Umbilical cord (tissue), 2 donors: Measurements from ENCODE around the gene CTNNA1. TPM values are rescaled to one million over a fixed set of nuclear protein-coding genes. Genes with fewer than 3 reads are reported as not detected.

ENCODE experiments used
- DNase-seq: peaks from one replicate; pipeline ENCODE4 v3.0.0-alpha.2; 2015; ENCODE audit warnings: low spot score
- total RNA-seq: library from RNA; depleted of rRNA; stranded (reverse); fragments of >200 nt; gene quantifications from one replicate; pipeline ENCODE4 v1.2.3, GENCODE V29; 2014; ENCODE audit warnings: low replicate concordance; ENCODE audit not compliant: insufficient read depth

The CTNNA1 gene
- total RNA-seq, 1 donor from 2014 or later, result 293 TPM

DNA sequence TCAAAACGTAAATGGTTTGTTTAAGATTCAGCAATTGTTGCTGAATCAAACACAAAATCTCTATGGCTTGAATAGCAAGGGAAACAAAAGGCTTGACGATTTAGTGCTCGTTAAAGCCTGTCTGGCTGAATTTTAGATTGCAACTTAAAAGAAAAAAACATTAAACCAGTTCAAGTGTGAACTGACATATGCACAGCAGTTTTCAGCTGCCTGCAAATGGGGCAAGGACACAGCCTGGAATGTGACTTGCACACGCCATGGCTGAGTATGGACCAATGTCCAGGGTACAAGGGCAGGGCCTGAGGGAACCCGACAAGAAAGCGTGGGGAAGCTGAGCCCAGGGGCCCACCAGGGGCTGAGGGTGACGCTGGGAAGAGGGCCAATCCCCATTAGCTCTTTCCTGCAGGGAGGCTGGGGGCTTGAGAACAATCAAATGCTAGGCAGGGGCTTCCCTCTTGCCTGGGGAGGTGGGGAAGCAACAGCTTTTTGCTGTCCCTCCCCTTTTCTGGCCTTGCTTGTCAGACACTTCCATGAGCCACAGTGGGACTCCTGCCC, 211.5 kb downstream of the CTNNA1 start:
- no peak for DNase-seq

DNA sequence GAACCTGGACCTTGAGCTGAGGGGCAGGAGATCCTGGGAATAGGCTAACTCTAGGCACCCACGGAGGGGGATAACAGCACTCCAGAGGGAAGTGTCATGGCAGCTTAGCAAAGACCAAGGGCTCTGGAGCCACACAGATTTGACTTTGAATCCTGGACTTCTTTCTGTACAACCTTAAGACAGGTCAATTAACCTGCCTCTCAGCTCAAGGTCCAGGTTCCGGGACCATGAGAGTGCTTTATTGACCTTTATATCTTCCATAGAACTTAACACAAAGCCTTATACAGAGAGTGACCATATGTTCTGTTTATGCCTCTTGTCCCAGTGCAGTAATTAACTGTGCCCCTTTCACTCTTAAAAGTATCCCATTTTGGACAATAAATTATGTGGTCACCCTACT, 212.4 kb downstream of the CTNNA1 start:
- no peak for DNase-seq

- no peak for DNase-seq
Observed at GRCh38 chr5:138966236-138966985, 213.2 kb downstream of the CTNNA1 start.

GRCh38 chr5:138967791-138968448, 214.7 kb downstream of the CTNNA1 start:
- DNase-seq, result no peak

GRCh38 chr5:138968601-138969000, 215.4 kb downstream of the CTNNA1 start:
- no peak for DNase-seq

GRCh38 chr5:138969323-138970002, 216.2 kb downstream of the CTNNA1 start:
- no peak for DNase-seq

- no peak for DNase-seq
Observed at GRCh38 chr5:138972230-138972629, 219.0 kb downstream of the CTNNA1 start.

- DNase-seq, result no peak
Observed at GRCh38 chr5:138972836-138973235, 219.6 kb downstream of the CTNNA1 start.

DNA sequence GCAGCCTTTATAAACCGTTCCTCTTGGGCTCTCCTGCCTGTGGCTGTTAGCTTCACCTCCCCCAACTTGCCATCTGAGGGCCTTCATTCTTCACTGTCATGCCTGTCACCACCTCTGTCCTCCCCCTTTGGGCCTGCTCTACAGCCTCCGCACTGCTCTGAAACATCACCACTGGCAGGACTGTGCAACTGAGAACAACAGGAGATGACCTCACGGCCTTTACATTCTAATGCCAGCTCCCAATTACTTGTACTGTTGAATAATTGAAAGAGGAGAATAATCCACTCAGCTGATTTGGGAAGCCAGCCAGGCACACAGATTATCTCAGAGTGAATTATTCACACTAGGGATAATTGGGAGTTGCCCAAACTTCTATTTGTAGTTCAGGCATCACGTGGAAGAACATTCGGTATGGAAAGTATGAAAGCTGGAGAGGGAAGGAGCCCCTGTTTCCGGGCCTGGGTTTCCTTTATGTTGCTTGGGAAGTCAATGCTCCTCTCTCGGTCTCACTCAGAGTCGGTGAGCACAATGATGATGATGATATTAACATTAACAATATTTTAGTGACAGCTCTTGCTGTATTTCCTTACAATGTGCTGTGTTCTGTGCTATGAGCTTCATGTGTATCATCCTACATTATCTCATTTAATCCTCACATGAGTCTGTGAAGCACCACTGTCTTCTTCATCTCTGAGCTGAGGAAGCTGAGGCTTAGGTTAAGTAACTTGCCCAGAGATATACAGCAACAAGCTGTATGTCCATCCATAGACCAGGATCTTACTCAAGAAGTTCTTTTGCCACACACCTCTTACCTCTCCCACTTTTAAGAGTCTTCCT, 221.2 kb downstream of the CTNNA1 start:
- DNase-seq, result peak; percentile 85

DNA sequence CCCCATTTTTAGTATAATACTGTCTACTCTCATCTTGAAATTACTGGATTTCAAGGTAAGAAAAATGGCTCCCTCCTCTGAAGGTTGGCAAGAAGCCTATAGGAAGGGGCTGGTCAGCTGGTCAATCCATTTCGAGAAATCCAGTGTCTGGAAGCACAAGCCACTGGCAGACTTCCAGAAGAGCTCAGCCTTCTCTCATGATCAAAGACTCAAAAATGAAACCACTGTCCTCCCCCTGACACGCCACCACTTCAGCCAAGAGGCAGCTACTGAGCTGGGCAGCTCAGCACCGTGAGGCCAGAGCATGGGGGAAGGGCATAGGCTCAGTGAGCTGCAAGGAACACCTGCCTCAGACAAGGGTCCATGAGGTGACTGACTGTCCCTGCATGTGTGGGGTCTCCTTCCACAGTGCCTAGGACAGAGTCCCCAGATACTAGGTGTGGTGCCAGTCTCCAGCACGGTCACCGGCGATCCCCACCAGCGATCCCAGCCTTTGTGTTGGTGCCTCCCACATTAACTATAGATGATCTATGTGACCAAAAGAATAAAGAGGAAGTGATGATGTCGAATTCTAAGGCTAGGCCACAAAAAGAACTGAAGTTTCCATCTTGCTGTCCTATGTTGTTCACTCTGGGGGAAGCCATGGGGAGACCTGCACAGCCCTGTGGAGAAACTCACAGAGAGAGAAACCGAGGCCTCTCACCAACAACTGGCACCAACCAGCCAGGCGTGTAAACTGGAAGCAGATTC, 222.0 kb downstream of the CTNNA1 start:
- DNase-seq, result peak; percentile 89

GRCh38 chr5:138978080-138978479, 224.9 kb downstream of the CTNNA1 start:
- DNase-seq, result no peak

GRCh38 chr5:138978581-138978980, 225.4 kb downstream of the CTNNA1 start:
- no peak for DNase-seq

DNA sequence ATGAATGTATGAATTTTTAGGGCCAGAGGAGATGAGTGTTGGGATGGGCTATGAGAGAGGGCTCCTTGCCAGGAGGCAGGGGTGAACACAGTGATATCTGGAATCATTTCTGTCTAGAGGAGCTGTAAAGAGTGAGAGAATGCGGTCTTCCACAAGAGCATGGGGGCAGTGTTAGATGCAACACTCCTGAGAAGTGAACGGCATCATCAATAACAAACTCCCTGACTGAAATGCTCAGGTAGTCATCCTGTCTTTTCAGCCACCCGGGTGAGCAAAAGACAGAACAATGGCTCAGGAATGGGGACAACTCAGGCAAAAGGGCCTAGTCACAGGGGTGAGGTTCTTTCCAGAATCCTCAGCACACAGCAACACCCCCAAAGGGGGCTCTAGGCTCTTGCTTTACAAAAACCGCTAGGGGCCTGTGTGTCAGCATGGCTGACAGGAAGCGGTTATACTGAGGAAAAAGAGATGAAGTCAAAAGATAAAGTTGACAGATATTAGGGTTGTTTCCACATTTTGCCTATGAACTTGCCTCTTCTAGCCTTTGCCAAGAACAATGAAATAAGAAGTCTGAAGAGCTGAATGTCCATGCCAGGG, 226.6 kb downstream of the CTNNA1 start:
- no peak for DNase-seq

DNA sequence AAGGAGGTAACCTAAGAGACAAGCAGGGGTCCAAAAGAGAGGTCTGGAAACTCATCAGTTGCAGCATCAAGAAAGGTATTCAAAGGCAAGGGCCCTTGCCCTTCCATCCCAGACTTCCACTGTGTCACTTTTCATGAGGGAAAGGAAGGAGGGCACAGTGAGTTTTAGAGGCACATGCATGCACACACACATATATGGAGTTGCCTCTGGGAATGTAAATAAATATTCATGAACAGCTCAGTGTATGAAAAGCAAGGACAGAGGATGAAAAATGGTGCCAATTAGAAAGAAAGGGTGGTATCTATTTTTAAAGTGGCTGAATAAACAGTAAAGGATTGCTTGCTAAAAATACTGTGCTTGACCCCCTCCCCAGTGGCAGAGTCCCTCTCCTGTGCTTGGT, 227.2 kb downstream of the CTNNA1 start:
- DNase-seq, result no peak

- no peak for DNase-seq
Observed at GRCh38 chr5:138981131-138981530, 227.9 kb downstream of the CTNNA1 start.

- DNase-seq, result no peak
Observed at GRCh38 chr5:138981586-138981985, 228.4 kb downstream of the CTNNA1 start.

DNA sequence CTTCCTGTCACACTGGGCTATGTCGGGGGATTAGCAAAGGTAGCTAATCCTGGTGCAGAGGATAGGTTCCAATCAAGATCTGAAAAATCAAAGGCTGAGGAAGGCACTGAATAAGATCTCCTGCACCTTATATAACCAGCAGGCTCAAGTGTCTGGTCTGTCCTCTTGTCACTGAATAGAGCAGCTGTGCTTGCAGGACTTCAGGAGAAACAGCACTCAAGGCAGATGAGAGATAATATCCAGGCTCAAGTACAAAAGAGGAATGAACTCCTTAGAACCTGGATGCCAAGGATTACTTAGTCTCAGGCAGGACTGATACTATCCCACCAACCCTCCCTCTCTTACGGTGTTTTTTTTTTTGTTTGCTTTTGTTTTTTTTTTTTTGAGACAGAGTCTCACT, 230.8 kb downstream of the CTNNA1 start:
- no peak for DNase-seq
